ENCODE measurements around the gene ZNF581. TPM values are rescaled to one million over a fixed set of nuclear protein-coding genes. Genes with fewer than 3 reads are reported as not detected.

The ZNF581 gene
- total RNA-seq, 1 donor from 2014 or later, result 38.8 TPM

- Mint-ChIP-seq H3K4me1 (ENCODE audit: low read depth) (peaks cover 23% of the 10 kb centered on the region), H3K9me3 (ENCODE audit: low read depth) (no peaks in the 10 kb centered on the region), H3K27me3 (no peaks in the 10 kb centered on the region), H3K36me3 (ENCODE audit: insufficient read depth) (peaks cover 8% of the 10 kb centered on the region), H3K27ac (no peak overlapping the region), H3K4me3 (ENCODE audit: low read depth) (no peak overlapping the region)
- no peak for TF ChIP-seq CTCF (IDR thresholded peaks at IDR 0.05; ENCODE audit: unreplicated experiment)
- DNase-seq (ENCODE audit: low spot score, unreplicated experiment), result no peak
Measured at GRCh38 chr19:55680339-55681130, 37.1 kb downstream of the ZNF581 start.

- Mint-ChIP-seq H3K36me3 (ENCODE audit: insufficient read depth) (peaks cover 8% of the 10 kb centered on the region), H3K27me3 (no peaks in the 10 kb centered on the region), H3K4me3 (ENCODE audit: low read depth) (no peak overlapping the region), H3K27ac (no peak overlapping the region), H3K4me1 (ENCODE audit: low read depth) (peaks cover 16% of the 10 kb centered on the region), H3K9me3 (ENCODE audit: low read depth) (no peaks in the 10 kb centered on the region)
- no peak for TF ChIP-seq CTCF (IDR thresholded peaks at IDR 0.05; ENCODE audit: unreplicated experiment)
- no peak for DNase-seq (ENCODE audit: low spot score, unreplicated experiment)
Measured at GRCh38 chr19:55681131-55682092, 38.0 kb downstream of the ZNF581 start.

GRCh38 chr19:55683449-55684261 lies 40.2 kb downstream of the ZNF581 start:
- H3K27ac Mint-ChIP-seq, result peak overlapping the region; percentile 83
- no peak for DNase-seq (ENCODE audit: low spot score, unreplicated experiment)
- TF ChIP-seq CTCF (IDR thresholded peaks at IDR 0.05; ENCODE audit: unreplicated experiment), result no peak
- peaks cover 6% of the 10 kb centered on the region for H3K4me1 Mint-ChIP-seq (ENCODE audit: low read depth)
- no peaks in the 10 kb centered on the region for H3K9me3 Mint-ChIP-seq (ENCODE audit: low read depth)
- H3K4me3 Mint-ChIP-seq (ENCODE audit: low read depth), result peak overlapping the region; percentile 2
- H3K36me3 Mint-ChIP-seq (ENCODE audit: insufficient read depth), result peaks cover 8% of the 10 kb centered on the region
- H3K27me3 Mint-ChIP-seq, result no peaks in the 10 kb centered on the region

- H3K4me3 Mint-ChIP-seq (ENCODE audit: low read depth), result no peak overlapping the region
- peaks cover 6% of the 10 kb centered on the region for H3K36me3 Mint-ChIP-seq (ENCODE audit: insufficient read depth)
- H3K9me3 Mint-ChIP-seq (ENCODE audit: low read depth), result no peaks in the 10 kb centered on the region
- TF ChIP-seq CTCF (IDR thresholded peaks at IDR 0.05; ENCODE audit: unreplicated experiment), result no peak
- no peaks in the 10 kb centered on the region for H3K27me3 Mint-ChIP-seq
- peaks cover 6% of the 10 kb centered on the region for H3K4me1 Mint-ChIP-seq (ENCODE audit: low read depth)
- peak overlapping the region; percentile 24 for H3K27ac Mint-ChIP-seq
- no peak for DNase-seq (ENCODE audit: low spot score, unreplicated experiment)
Measured at GRCh38 chr19:55684946-55685681, 41.7 kb downstream of the ZNF581 start.
